ENCODE data around the gene PPDPF.

DNA sequence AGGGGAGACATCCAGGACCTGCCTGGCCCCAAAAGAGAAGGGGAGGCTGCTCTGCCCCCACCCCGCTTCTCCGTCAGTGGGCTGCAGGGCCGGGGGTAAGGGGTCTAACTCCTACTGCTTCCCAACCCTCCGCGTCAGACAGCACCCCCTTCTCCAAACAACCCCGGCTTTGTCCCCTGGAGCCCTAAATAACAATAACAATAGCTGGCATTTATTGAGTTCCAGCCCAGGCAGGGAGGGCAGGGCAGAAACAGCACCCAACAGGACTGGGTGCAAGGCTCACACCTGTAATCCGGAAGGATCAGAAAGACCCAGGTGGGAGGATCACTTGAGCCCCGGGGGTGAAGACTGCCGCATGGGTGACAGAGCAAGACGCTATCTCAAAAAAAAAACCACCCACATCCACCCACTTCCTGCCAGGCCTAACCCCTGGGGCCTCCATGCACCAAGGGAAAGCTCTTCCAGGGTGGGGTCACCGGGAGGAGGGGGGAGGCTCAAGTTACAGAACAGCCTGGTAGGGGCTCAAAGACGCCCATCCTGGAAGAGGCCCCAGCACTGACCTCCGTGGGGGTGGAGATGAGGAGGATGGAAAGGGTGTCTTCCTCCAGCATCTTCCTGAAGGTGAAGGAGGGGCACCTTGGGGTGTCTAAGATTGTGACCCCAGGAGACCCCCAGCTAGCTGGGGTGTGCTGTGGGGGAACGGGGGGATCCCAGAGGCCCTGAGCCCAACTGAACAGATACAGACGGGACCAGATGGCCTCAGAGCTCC is 32.1 kb downstream of the PPDPF start:
- no peak for TF ChIP-seq CTCF (IDR thresholded peaks at IDR 0.05)
- no peak for TF ChIP-seq POLR2A (IDR thresholded peaks at IDR 0.05)
